A549 treated with dexamethasone at 1 μM for 4 hours (cell line): ENCODE results near the gene NCOA1. TPM values are rescaled to one million over a fixed set of nuclear protein-coding genes. Genes with fewer than 3 reads are reported as not detected.

Source experiments
- total RNA-seq: library from RNA; stranded (reverse); fragments of 200-300 nt; extraction: Qiagen RNA extraction; gene quantifications from 5 replicates; pipeline ENCODE4 v1.2.3, GENCODE V29; 2022

The NCOA1 gene
- total RNA-seq, result 8.9 to 13.4 TPM (median 12.2 TPM) in 5 replicates

DNA sequence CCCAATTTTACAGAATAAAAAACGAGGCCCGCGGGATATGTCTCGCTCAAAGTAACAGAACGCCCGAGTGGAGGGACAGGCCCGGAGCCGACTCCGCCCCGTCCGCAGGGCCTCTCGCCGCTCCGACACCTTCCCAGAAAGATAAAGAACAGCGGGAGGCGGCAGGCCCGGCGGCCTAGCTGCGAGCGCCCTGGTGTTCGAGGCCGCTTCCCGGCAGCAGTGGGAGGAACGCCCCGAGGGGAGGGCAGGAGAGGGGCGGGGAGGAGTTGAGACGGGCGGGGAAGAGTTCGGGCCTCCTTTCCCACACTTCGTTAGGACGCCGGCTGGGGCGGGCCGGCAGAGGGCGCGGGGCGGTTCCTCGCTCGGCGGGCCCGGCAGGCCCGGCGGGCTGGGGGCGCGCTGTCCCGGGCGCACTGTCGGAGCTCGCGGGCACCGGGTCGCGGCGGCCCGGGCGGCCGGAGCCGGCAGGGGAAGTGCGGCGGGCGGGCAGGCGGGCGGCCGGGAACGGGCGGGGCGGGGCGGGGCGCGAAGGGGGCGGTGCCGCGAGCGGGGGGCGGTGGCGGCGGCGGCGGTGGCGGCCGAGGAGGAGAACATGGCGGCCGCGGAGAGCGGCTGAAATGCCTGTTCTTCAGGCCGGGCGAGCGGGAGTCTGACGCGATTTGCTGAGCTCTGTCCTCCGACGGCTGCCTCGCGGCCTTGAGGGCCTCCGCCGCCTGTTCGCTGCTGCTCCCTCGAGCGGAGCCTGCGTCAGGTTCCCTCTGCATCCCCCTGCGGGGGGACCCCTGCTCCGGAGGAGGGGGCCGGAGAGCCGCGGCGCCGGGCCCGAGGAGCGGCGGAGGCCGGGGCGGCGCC lies at the start of gene NCOA1:
NCOA1 (plus strand) TSS at position 565 of the 852 bp plus-strand sequence. CDS start 167,424 bp downstream, outside the sequence.

DNA sequence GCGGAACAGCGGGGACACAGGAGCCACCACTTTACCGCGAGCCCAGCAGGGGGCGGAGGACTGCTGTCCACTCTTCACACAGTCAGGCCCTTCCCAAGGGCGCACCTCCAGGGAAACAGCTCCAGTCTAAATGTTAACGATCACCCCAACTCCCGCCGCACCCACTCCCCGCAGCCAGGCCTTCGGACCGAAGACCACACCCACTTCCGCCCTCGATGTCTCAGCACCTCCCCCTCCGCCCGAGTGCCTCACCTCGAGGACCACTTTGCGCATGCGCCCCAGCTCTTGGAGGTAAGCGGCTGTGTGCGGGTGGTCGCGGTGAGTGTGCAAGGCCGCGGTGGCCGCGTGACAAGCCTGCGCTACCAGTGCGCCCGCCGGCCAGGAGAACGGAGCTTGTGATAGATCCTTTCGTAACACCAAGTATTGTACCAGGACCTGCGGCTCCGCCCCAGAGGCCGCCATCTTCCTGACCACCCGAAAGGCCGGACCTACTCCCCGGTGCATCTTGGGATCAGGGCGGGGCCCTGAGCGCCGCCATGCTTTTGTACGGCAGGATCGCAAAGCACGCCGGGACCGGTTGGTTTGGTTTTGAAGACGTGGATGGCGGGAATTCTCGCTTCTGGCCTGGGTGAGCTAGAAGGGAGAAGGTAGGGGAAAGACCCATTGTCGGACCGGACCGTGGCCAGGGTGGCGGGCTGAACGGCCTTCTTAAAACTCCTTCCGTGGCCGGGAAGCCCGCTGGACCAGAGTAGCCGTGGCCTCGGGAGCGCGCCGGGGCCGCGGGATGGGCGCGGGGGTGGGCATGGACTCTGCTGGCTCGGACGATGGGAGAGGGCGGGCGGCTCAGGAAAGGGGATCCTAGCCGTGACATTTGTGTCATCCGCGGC lies 302.1 kb downstream of the NCOA1 start, which contains the start of the genes CENPO and PTRHD1:
CENPO (plus strand) TSS at position 552 of the 887 bp plus-strand sequence. CDS start 495 bp downstream, outside the sequence.
PTRHD1 (minus strand) TSS at position 518 of the 887 bp plus-strand sequence; CDS start at position 504, 14 bp downstream.

Other genes with a start within 250 kb of the NCOA1 start
- 17.7 to 29.0 TPM (median 24.0 TPM) in 5 replicates for gene ITSN2, start 130.7 kb upstream of the NCOA1 start, total RNA-seq